IMR-90 (cell line): ENCODE results near the gene KLK13. TPM values are rescaled to one million over a fixed set of nuclear protein-coding genes. Genes with fewer than 3 reads are reported as not detected.

Experiments
- ATAC-seq: fragments of 200-7000 bp; cut with Tn5 transposase; 2 replicates; pipeline ENCODE4 v1.9.1; 2020; ENCODE audit warnings: low read depth, mild to moderate bottlenecking, moderate library complexity
- BruUV-seq: library from RNA; stranded (reverse); fragments of 400-500 nt; replicated peaks from 2 replicates; lab custom pipeline; 2021; lab: Mats Ljungman, UMichigan
- CTCF ChIA-PET: fragments of 300-600 bp; formaldehyde crosslinking; extraction: SDS; loops from one replicate; lab custom pipeline; 2021; ENCODE audit warnings: antibody characterized with exemption; lab: Yijun Ruan, JAX
- POLR2A ChIA-PET: fragments of 300-600 bp; sonication (Branson Sonifier 250); formaldehyde crosslinking; loops from one replicate; lab custom pipeline; 2022; ENCODE audit warnings: antibody characterized with exemption; ENCODE audit not compliant: unreplicated experiment; lab: Charles Lee
- DNase-seq: peaks from one replicate; pipeline ENCODE4 v3.0.0; 2013
- H2AFZ ChIP-seq: replicated peaks from 2 replicates; pipeline ENCODE3; 2013; ENCODE audit warnings: low read length, mild to moderate bottlenecking; ENCODE audit not compliant: poor library complexity
- H2AK5ac ChIP-seq: 2 replicates; pipeline ENCODE4 v1.6.1; 2013; ENCODE audit warnings: low read depth, low read length, inconsistent platforms
- H2AK9ac ChIP-seq: replicated peaks from 2 replicates; pipeline ENCODE3; 2013; ENCODE audit warnings: mild to moderate bottlenecking, low read depth, low read length, moderate library complexity; ENCODE audit not compliant: poor library complexity
- H2BK120ac ChIP-seq: 2 replicates; pipeline ENCODE4 v1.6.1; 2013; ENCODE audit warnings: low read depth, low read length, inconsistent platforms
- H2BK15ac ChIP-seq: 3 replicates; pipeline ENCODE4 v1.6.1; 2013; ENCODE audit warnings: low read depth, low read length, inconsistent platforms
- H2BK20ac ChIP-seq: 2 replicates; pipeline ENCODE4 v1.6.1; 2013; ENCODE audit warnings: low read depth, mild to moderate bottlenecking, inconsistent platforms, low read length, moderate library complexity
- H2BK5ac ChIP-seq: 2 replicates; pipeline ENCODE4 v1.6.1; 2013; ENCODE audit warnings: mild to moderate bottlenecking, low read depth, low read length, inconsistent platforms; ENCODE audit not compliant: poor library complexity, severe bottlenecking
- H3K14ac ChIP-seq: replicated peaks from 2 replicates; pipeline ENCODE4 v1.6.1; 2013; ENCODE audit warnings: low read depth, low read length, inconsistent platforms
- H3K18ac ChIP-seq: 2 replicates; pipeline ENCODE4 v1.6.1; 2013; ENCODE audit warnings: low read depth, low read length, control low read depth
- H3K23ac ChIP-seq: 2 replicates; pipeline ENCODE4 v1.6.1; 2013; ENCODE audit warnings: low read depth, low read length, inconsistent platforms
- H3K27ac ChIP-seq: 2 replicates; pipeline ENCODE4 v1.5.1; 2013; ENCODE audit warnings: mild to moderate bottlenecking, control low read depth, low read length; ENCODE audit not compliant: insufficient read depth
- H3K27me3 ChIP-seq: 2 replicates; pipeline ENCODE4 v1.6.1; 2013; ENCODE audit warnings: low read length; ENCODE audit not compliant: control insufficient read depth, insufficient read depth
- H3K36me3 ChIP-seq: 2 replicates; pipeline ENCODE4 v1.6.1; 2013; ENCODE audit warnings: low read length, mixed read lengths; ENCODE audit not compliant: control insufficient read depth, insufficient read depth
- H3K4ac ChIP-seq: 2 replicates; pipeline ENCODE4 v1.6.1; 2013; ENCODE audit warnings: low read depth, low read length, inconsistent platforms
- H3K4me1 ChIP-seq: 2 replicates; pipeline ENCODE4 v1.6.1; 2013; ENCODE audit warnings: low read length, mixed read lengths; ENCODE audit not compliant: control insufficient read depth, insufficient read depth
- H3K4me2 ChIP-seq: 2 replicates; pipeline ENCODE4 v1.6.1; 2013; ENCODE audit warnings: low read depth, mild to moderate bottlenecking, control low read depth, low read length, moderate library complexity
- H3K4me3 ChIP-seq: 2 replicates; pipeline ENCODE4 v1.5.1; 2013; ENCODE audit warnings: low read depth, mild to moderate bottlenecking, control low read depth, low read length, moderate library complexity; ENCODE audit not compliant: insufficient read depth
- H3K56ac ChIP-seq: 2 replicates; pipeline ENCODE4 v1.6.1; 2013; ENCODE audit warnings: low read length, inconsistent platforms; ENCODE audit not compliant: insufficient read depth; ENCODE audit errors: extremely low read depth
- H3K79me1 ChIP-seq, 2 experiments: 2 replicates each; pipeline ENCODE4 v1.6.1; 2013; ENCODE audit warnings: low read length in 2 of 2, inconsistent platforms in 1 of 2, low read depth in 1 of 2
- H3K9ac ChIP-seq: 2 replicates; pipeline ENCODE4 v1.6.1; 2013; ENCODE audit warnings: low read depth, low read length, control low read depth
- H3K9me1 ChIP-seq: 2 replicates; pipeline ENCODE4 v1.6.1; 2013; ENCODE audit warnings: low read length, inconsistent platforms; ENCODE audit not compliant: insufficient read depth
- H3K9me3 ChIP-seq: 2 replicates; pipeline ENCODE4 v1.6.1; 2013; ENCODE audit warnings: low read length; ENCODE audit not compliant: control insufficient read depth, insufficient read depth
- H4K20me1 ChIP-seq: 2 replicates; pipeline ENCODE4 v1.6.1; 2013; ENCODE audit warnings: low read length, inconsistent platforms; ENCODE audit not compliant: insufficient read depth
- H4K5ac ChIP-seq: 2 replicates; pipeline ENCODE4 v1.6.1; 2013; ENCODE audit warnings: mild to moderate bottlenecking, low read depth, low read length, control low read depth
- H4K8ac ChIP-seq, 2 experiments: 2 replicates each; pipeline ENCODE4 v1.6.1; 2013; ENCODE audit warnings: low read depth in 2 of 2, low read length in 2 of 2, control low read depth in 1 of 2, inconsistent platforms in 1 of 2
- H4K91ac ChIP-seq: 2 replicates; pipeline ENCODE4 v1.6.1; 2013; ENCODE audit warnings: low read depth, low read length, inconsistent platforms; ENCODE audit not compliant: insufficient read depth
- BHLHE40 ChIP-seq: fragments of 150-350 bp; IDR thresholded peaks from 2 replicates; pipeline ENCODE4 v1.6.1; 2016; ENCODE audit warnings: mild to moderate bottlenecking, low read depth, low read length
- CEBPB ChIP-seq: IDR thresholded peaks from 2 replicates; pipeline ENCODE4 v1.6.1; 2012; ENCODE audit warnings: low read depth, low read length, improper control_type of control experiment
- CHD1 ChIP-seq: IDR thresholded peaks from 2 replicates; pipeline ENCODE4 v1.6.1; 2012; ENCODE audit warnings: low read depth, low read length, improper control_type of control experiment
- CTCF ChIP-seq: conservative IDR thresholded peaks from 2 replicates; pipeline ENCODE4 v1.5.1; 2012; ENCODE audit warnings: mild to moderate bottlenecking, low read depth, low read length, improper control_type of control experiment
- ELK1 ChIP-seq: fragments of 150-350 bp; IDR thresholded peaks from 2 replicates; pipeline ENCODE4 v1.6.1; 2016; ENCODE audit warnings: low read depth, mild to moderate bottlenecking, low read length, moderate library complexity, borderline replicate concordance
- MAZ ChIP-seq: IDR thresholded peaks from 2 replicates; pipeline ENCODE4 v1.6.1; 2012; ENCODE audit warnings: low read depth, mild to moderate bottlenecking, low read length, improper control_type of control experiment, moderate library complexity, borderline replicate concordance
- MXI1 ChIP-seq: IDR thresholded peaks from 2 replicates; pipeline ENCODE4 v1.6.1; 2012; ENCODE audit warnings: low read depth, mild to moderate bottlenecking, low read length, moderate library complexity, borderline replicate concordance
- NFE2L2 ChIP-seq: fragments of 150-350 bp; IDR thresholded peaks from 2 replicates; pipeline ENCODE4 v1.6.1; 2016; ENCODE audit warnings: low read depth, mild to moderate bottlenecking, low read length
- POLR2A ChIP-seq: IDR thresholded peaks from 2 replicates; pipeline ENCODE4 v1.6.1; 2012; ENCODE audit warnings: mild to moderate bottlenecking, low read depth, low read length
- RAD21 ChIP-seq: IDR thresholded peaks from 2 replicates; pipeline ENCODE4 v1.6.1; 2012; ENCODE audit warnings: low read length, improper control_type of control experiment
- RCOR1 ChIP-seq: IDR thresholded peaks from 2 replicates; pipeline ENCODE4 v1.6.1; 2012; ENCODE audit warnings: mild to moderate bottlenecking, low read length, improper control_type of control experiment; ENCODE audit not compliant: insufficient replicate concordance
- RFX5 ChIP-seq: IDR thresholded peaks from 2 replicates; pipeline ENCODE4 v1.8.0; 2012; ENCODE audit warnings: low read depth, mild to moderate bottlenecking, low read length, moderate library complexity
- SMC3 ChIP-seq: fragments of 150-350 bp; IDR thresholded peaks from 2 replicates; pipeline ENCODE4 v1.6.1; 2016; ENCODE audit warnings: low read depth, mild to moderate bottlenecking, antibody characterized with exemption, low read length, moderate library complexity
- USF2 ChIP-seq: fragments of 150-350 bp; IDR thresholded peaks from 2 replicates; pipeline ENCODE4 v1.6.1; 2017; ENCODE audit warnings: mild to moderate bottlenecking, antibody characterized with exemption, low read length, low read depth
- WGBS, 2 experiments: methylation state at CpG; one replicate each; pipeline versions ENCODE4 v1.1.5 to v1.1.7; 2013; ENCODE audit warnings: missing lambda C conversion rate in 2 of 2; ENCODE audit not compliant: insufficient read length in 1 of 2; ENCODE audit errors: extremely low coverage in 2 of 2; 5-methylcytosine and 5-hydroxymethylcytosine counted together
- dilution Hi-C: fragments of 300-500 bp; cut with HindIII; formaldehyde crosslinking; loops from one replicate; pipeline ENCODE4 v1.14.3; 2018; ENCODE audit warnings: low sequenced_read_pairs; ENCODE audit not compliant: unreplicated experiment
- in situ Hi-C: fragments of 300-500 bp; cut with MboI; formaldehyde crosslinking; loops from 3 replicates; pipeline ENCODE4 v1.14.3; 2019; ENCODE audit warnings: low sequenced_read_pairs, inconsistent platforms, mixed read lengths
- intact Hi-C: fragments of 100-400 bp; cut with micrococcal nuclease; formaldehyde crosslinking; loops from 2 replicates; pipeline ENCODE4 v1.10.0; 2022
- polyA plus RNA-seq, 3 experiments: library from polyadenylated mRNA; depleted of rRNA; stranded (reverse); fragments of >200 nt; gene quantifications; 2 replicates each; pipeline ENCODE4 v1.2.3, GENCODE V29; 2012; ENCODE audit warnings: low replicate concordance in 1 of 3
- total RNA-seq: library from RNA; depleted of rRNA; stranded (reverse); fragments of >200 nt; gene quantifications from 2 replicates; pipeline ENCODE4 v1.2.3, GENCODE V29; 2012

The KLK13 gene
- total and polyA plus RNA-seq, 2 of the 4 experiments (the other 2 are of a cell fraction) = not detected

- Histone ChIP-seq H2BK120ac (no peak within 1 kb of the TSS), H3K79me1 (peaks cover 21 to 29% of the 10 kb centered on the region in 2 experiments), H2BK15ac (no peak within 1 kb of the TSS), H3K4me2 (peak within 1 kb of the TSS; percentile 87), H3K9ac (peak within 1 kb of the TSS; percentile 71), H3K9me3 (no peaks in the 10 kb centered on the region), H2BK5ac (peak within 1 kb of the TSS; percentile 3), H2AK9ac (peak within 1 kb of the TSS; percentile 74), H4K91ac (peak within 1 kb of the TSS; percentile 65), H3K56ac (peak within 1 kb of the TSS; percentile 54; the same call in 1 of the 2 replicates), H2BK20ac (no peak within 1 kb of the TSS), H3K27me3 (peaks cover under 1% of the 10 kb centered on the region), H4K5ac (peak within 1 kb of the TSS; percentile 56), H3K36me3 (peaks cover 8% of the 10 kb centered on the region; the same call in 1 of the 2 replicates), H2AFZ (peak within 1 kb of the TSS; percentile 98), H3K4ac (peak within 1 kb of the TSS; percentile 81), H3K4me1 (no peaks in the 10 kb centered on the region), H3K23ac (no peak within 1 kb of the TSS), H3K14ac (peak within 1 kb of the TSS; percentile 73), H4K8ac (peak within 1 kb of the TSS; percentile 79 to 91), H3K9me1 (peaks cover 9% of the 10 kb centered on the region; the same call in 1 of the 2 replicates), H3K27ac (peak within 1 kb of the TSS; percentile 59), H2AK5ac (peak within 1 kb of the TSS; percentile 61), H3K4me3 (peak within 1 kb of the TSS; percentile 63), H4K20me1 (no peaks in the 10 kb centered on the region), H3K18ac (no peak within 1 kb of the TSS)
- dilution Hi-C loops = no loop called here
- DNase-seq = peak; percentile 99
- peak; percentile 97 for ATAC-seq
- ChIA-PET CTCF (no interaction called here), POLR2A (no interaction called here)
- WGBS, 2 experiments = 0% methylated on average over 18 of the region's 43 CpGs; no CpG with 5 or more reads in 1 of the 2 experiments
- intact Hi-C loops = loop anchor here (2.0 to 10.0 kb wide), 4 partner anchors 61 to 484 kb away; partner anchors contain the start of gene CLEC11A
- no TSS peak for BruUV-seq
- in situ Hi-C loops = no loop called here
- TF ChIP-seq MAZ = peak; percentile 83; the same call in 1 of the 2 replicates
- no peak for TF ChIP-seq SMC3
- TF ChIP-seq CEBPB = no peak; the same call in 1 of the 2 replicates
- TF ChIP-seq USF2 = no peak; the same call in 1 of the 2 replicates
- no peak for TF ChIP-seq RAD21
- TF ChIP-seq ELK1 = peak; percentile 68; the same call in 1 of the 2 replicates
- TF ChIP-seq RFX5 = peak; percentile 85
- no peak for TF ChIP-seq CTCF
- TF ChIP-seq MXI1 = peak; percentile 98
- no peak for TF ChIP-seq NFE2L2
- TF ChIP-seq BHLHE40 = no peak
- no peak for TF ChIP-seq RCOR1
- peak; percentile 82 for TF ChIP-seq POLR2A
- TF ChIP-seq CHD1 = no peak
These were observed 43.3 kb upstream of the KLK13 start, which contains the start of gene CTU1 for GRCh38 chr19:51108066-51108804. TSS of gene CTU1 (minus strand) at chr19:51108409. CDS start at chr19:51104569, 3,840 bp downstream.
